SK-N-SH (cell line): ENCODE measurements around the gene LGALS16. TPM values are rescaled to one million over a fixed set of nuclear protein-coding genes. Genes with fewer than 3 reads are reported as not detected.

Experiments used
- CTCF ChIA-PET: fragments of 300-600, 350-600 bp; formaldehyde crosslinking; extraction: SDS; loops from one replicate; lab custom pipeline; 2021; lab: Yijun Ruan, JAX
- POLR2A ChIA-PET: fragments of 350-600 bp; sonication (Branson Sonifier 250); formaldehyde crosslinking; extraction: SDS; loops from one replicate; lab custom pipeline; 2020; ENCODE audit warnings: antibody characterized with exemption, inconsistent platforms; lab: Yijun Ruan, JAX
- DNase-seq: peaks from one replicate; pipeline ENCODE4 v3.0.0; 2012
- H2AFZ ChIP-seq: fragments of 200-600 bp; sonication (generic); 2 replicates; pipeline ENCODE4 v1.8.1; 2016; ENCODE audit warnings: antibody characterized with exemption, mild to moderate bottlenecking, low read depth
- H3F3A ChIP-seq: fragments of 200-600 bp; sonication (generic); replicated peaks from 2 replicates; pipeline ENCODE3; 2016; ENCODE audit warnings: antibody characterized with exemption, mild to moderate bottlenecking; ENCODE audit not compliant: insufficient read depth
- H3K27ac ChIP-seq, 2 experiments: fragments of 200-500 bp in 1 of 2; fragments of 200-600 bp in 1 of 2; sonication (Bioruptor generic) in 1 of 2; sonication (generic), shearing (Covaris generic) in 1 of 2; 2 replicates each; pipeline versions ENCODE4 v1.5.1 to v1.6.1; 2014 to 2016; ENCODE audit warnings: low read depth in 2 of 2, inconsistent platforms in 1 of 2, low read length in 1 of 2, mild to moderate bottlenecking in 1 of 2, mixed read lengths in 1 of 2
- H3K27me3 ChIP-seq: fragments of 200-600 bp; sonication (generic), shearing (Covaris generic); 2 replicates; pipeline ENCODE4 v1.6.1; 2016; ENCODE audit warnings: mixed run types; ENCODE audit not compliant: insufficient read depth
- H3K36me3 ChIP-seq, 2 experiments: fragments of 200-500 bp in 1 of 2; fragments of 200-600 bp in 1 of 2; sonication (Bioruptor generic) in 1 of 2; sonication (generic) in 1 of 2; replicated peaks in 1 of 2; 2 replicates each; pipeline versions ENCODE3 to v1.5.1; 2014 to 2016; ENCODE audit warnings: low read length in 1 of 2, mild to moderate bottlenecking in 1 of 2; ENCODE audit not compliant: insufficient read depth in 2 of 2, control insufficient read depth in 1 of 2
- H3K4me1 ChIP-seq, 2 experiments: fragments of 200-500 bp in 1 of 2; fragments of 200-600 bp in 1 of 2; sonication (Bioruptor generic) in 1 of 2; sonication (generic), shearing (Covaris generic) in 1 of 2; 2 replicates each; pipeline versions ENCODE4 v1.5.1 to v1.6.1; 2014 to 2016; ENCODE audit warnings: low read depth in 1 of 2, low read length in 1 of 2, mixed run types in 1 of 2; ENCODE audit not compliant: insufficient read depth in 2 of 2, control insufficient read depth in 1 of 2
- H3K4me2 ChIP-seq: fragments of 200-600 bp; sonication (generic), shearing (Covaris generic); 2 replicates; pipeline ENCODE4 v1.6.1; 2017; ENCODE audit warnings: mixed run types
- H3K4me3 ChIP-seq, 2 experiments: fragments of 200-500 bp in 1 of 2; fragments of 200-600 bp in 1 of 2; sonication (Bioruptor generic) in 1 of 2; sonication (generic), shearing (Covaris generic) in 1 of 2; 2 replicates each; pipeline versions ENCODE4 v1.5.1 to v1.8.1; 2014 to 2016; ENCODE audit warnings: low read depth in 2 of 2, inconsistent platforms in 1 of 2, low read length in 1 of 2, mild to moderate bottlenecking in 1 of 2, mixed read lengths in 1 of 2, moderate library complexity in 1 of 2
- H3K79me2 ChIP-seq: fragments of 200-600 bp; sonication (generic); 2 replicates; pipeline ENCODE4 v1.8.1; 2017; ENCODE audit warnings: mild to moderate bottlenecking; ENCODE audit not compliant: insufficient read depth
- H3K9ac ChIP-seq: fragments of 200-600 bp; sonication (generic); 2 replicates; pipeline ENCODE4 v1.6.1; 2017; ENCODE audit warnings: mixed run types
- H3K9me2 ChIP-seq: fragments of 200-600 bp; sonication (generic); 2 replicates; pipeline ENCODE4 v1.6.1; 2017; ENCODE audit warnings: mixed run types
- H3K9me3 ChIP-seq: fragments of 200-600 bp; sonication (generic); 2 replicates; pipeline ENCODE4 v1.6.1; 2017; ENCODE audit warnings: mixed run types, mild to moderate bottlenecking, moderate library complexity
- H4K20me1 ChIP-seq: fragments of 200-600 bp; sonication (generic); 2 replicates; pipeline ENCODE4 v1.6.1; 2017; ENCODE audit warnings: mild to moderate bottlenecking, mixed run types; ENCODE audit not compliant: insufficient read depth
- FOSL2 ChIP-seq: IDR thresholded peaks from 2 replicates; pipeline ENCODE4 v1.4.0; 2012; ENCODE audit warnings: low read depth, mild to moderate bottlenecking, moderate library complexity, borderline replicate concordance
- TCF12 ChIP-seq: IDR thresholded peaks from 2 replicates; pipeline ENCODE4 v1.4.0; 2012
- ZBTB33 ChIP-seq: IDR thresholded peaks from 2 replicates; pipeline ENCODE4 v1.4.0; 2012; ENCODE audit warnings: low read depth, borderline replicate concordance
- WGBS: methylation state at CpG from one replicate; pipeline ENCODE4 v1.1.6; 2017; ENCODE audit warnings: low lambda C conversion rate; 5-methylcytosine and 5-hydroxymethylcytosine counted together
- polyA plus RNA-seq, 3 experiments: library from polyadenylated mRNA; depleted of rRNA; stranded (reverse); fragments of >200 nt; gene quantifications; 2 replicates each; pipeline ENCODE4 v1.2.3, GENCODE V29; 2012
- TF ChIP-seq, protein P1 (sequence below): IDR thresholded peaks from 2 replicates; pipeline ENCODE4 v1.6.1; 2012; ENCODE audit warnings: mild to moderate bottlenecking, low read depth, low read length, moderate library complexity

LGALS16 gene
- polyA plus RNA-seq, 1 of the 3 experiments (the other 2 are of a cell fraction) = not detected

- ChIA-PET CTCF (no interaction called here), POLR2A (no interaction called here)
- no peak overlapping the region for H3K4me2 ChIP-seq
- no peak overlapping the region for H3K9ac ChIP-seq
- no peaks in the 10 kb centered on the region for H3K36me3 ChIP-seq
- no peaks in the 10 kb centered on the region for H3K27me3 ChIP-seq
- no peak overlapping the region for H3K4me3 ChIP-seq
- no peak for DNase-seq
- no peaks in the 10 kb centered on the region for H3K79me2 ChIP-seq
- H2AFZ ChIP-seq = no peak overlapping the region
- no peaks in the 10 kb centered on the region for H3K4me1 ChIP-seq
- H4K20me1 ChIP-seq = no peaks in the 10 kb centered on the region
- no peaks in the 10 kb centered on the region for H3K9me2 ChIP-seq
- WGBS = 3% methylated on average over 6 of the region's 6 CpGs
- no peak for TF ChIP-seq ZBTB33
- no peak for TF ChIP-seq TCF12
- TF ChIP-seq, protein P1, sequence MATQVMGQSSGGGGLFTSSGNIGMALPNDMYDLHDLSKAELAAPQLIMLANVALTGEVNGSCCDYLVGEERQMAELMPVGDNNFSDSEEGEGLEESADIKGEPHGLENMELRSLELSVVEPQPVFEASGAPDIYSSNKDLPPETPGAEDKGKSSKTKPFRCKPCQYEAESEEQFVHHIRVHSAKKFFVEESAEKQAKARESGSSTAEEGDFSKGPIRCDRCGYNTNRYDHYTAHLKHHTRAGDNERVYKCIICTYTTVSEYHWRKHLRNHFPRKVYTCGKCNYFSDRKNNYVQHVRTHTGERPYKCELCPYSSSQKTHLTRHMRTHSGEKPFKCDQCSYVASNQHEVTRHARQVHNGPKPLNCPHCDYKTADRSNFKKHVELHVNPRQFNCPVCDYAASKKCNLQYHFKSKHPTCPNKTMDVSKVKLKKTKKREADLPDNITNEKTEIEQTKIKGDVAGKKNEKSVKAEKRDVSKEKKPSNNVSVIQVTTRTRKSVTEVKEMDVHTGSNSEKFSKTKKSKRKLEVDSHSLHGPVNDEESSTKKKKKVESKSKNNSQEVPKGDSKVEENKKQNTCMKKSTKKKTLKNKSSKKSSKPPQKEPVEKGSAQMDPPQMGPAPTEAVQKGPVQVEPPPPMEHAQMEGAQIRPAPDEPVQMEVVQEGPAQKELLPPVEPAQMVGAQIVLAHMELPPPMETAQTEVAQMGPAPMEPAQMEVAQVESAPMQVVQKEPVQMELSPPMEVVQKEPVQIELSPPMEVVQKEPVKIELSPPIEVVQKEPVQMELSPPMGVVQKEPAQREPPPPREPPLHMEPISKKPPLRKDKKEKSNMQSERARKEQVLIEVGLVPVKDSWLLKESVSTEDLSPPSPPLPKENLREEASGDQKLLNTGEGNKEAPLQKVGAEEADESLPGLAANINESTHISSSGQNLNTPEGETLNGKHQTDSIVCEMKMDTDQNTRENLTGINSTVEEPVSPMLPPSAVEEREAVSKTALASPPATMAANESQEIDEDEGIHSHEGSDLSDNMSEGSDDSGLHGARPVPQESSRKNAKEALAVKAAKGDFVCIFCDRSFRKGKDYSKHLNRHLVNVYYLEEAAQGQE = peak; percentile 96
- no peak overlapping the region for H3K27ac ChIP-seq
- H3F3A ChIP-seq = no peaks in the 10 kb centered on the region
- H3K9me3 ChIP-seq = no peaks in the 10 kb centered on the region
Measured at GRCh38 chr19:39645800-39646411, 9.8 kb upstream of the LGALS16 start.

- Histone ChIP-seq H3K9ac (no peak overlapping the region), H3K9me3 (no peaks in the 10 kb centered on the region), H3K4me3 (no peak overlapping the region), H3K4me1 (no peaks in the 10 kb centered on the region), H2AFZ (no peak overlapping the region), H3K36me3 (no peaks in the 10 kb centered on the region), H3K9me2 (no peaks in the 10 kb centered on the region)
- POLR2A ChIA-PET = no interaction called here
- WGBS = 0% methylated on average over 3 of the region's 3 CpGs
- TF ChIP-seq, protein P1 = 0 out of 2 replicates have a peak, but pooled peaks have one; percentile 14
- TF ChIP-seq FOSL2 = no peak
- TF ChIP-seq, all 33 proteins: peak for 1
- no peak overlapping the region for H3K4me2 ChIP-seq
- no peak for DNase-seq
- H3K27ac ChIP-seq = no peak overlapping the region
- H3F3A ChIP-seq = no peaks in the 10 kb centered on the region
- no peaks in the 10 kb centered on the region for H3K27me3 ChIP-seq
- no peaks in the 10 kb centered on the region for H3K79me2 ChIP-seq
- H4K20me1 ChIP-seq = no peaks in the 10 kb centered on the region
- CTCF ChIA-PET = interaction anchor here (1.0 kb wide), 1 partner anchor 174 kb away, joined by 3 read pairs; no protein-coding TSS in a partner anchor
Measured at GRCh38 chr19:39647918-39648317, 7.8 kb upstream of the LGALS16 start.
